Thyroid gland (tissue), 4 donors: ENCODE measurements around the gene OTOF. TPM values are rescaled to one million over a fixed set of nuclear protein-coding genes. Genes with fewer than 3 reads are reported as not detected.

Source experiments
- DNase-seq, 2 donors: peaks; one replicate each; pipeline ENCODE4 v3.0.0-alpha.2; 2019
- H3K27ac ChIP-seq, 3 donors: fragments of 200-600 bp; sonication (generic); 1 replicate in 2 of 3; 2 replicates in 1 of 3; pipeline ENCODE4 v1.5.1; 2016 to 2019; ENCODE audit warnings: mild to moderate bottlenecking in 1 of 3, moderate library complexity in 1 of 3
- H3K27me3 ChIP-seq: fragments of 200-600 bp; sonication (generic); one replicate; pipeline ENCODE4 v1.5.1; 2019
- H3K36me3 ChIP-seq, 2 donors: fragments of 200-600 bp; sonication (generic); one replicate each; pipeline ENCODE4 v1.5.1; 2016 to 2019
- H3K4me1 ChIP-seq, 2 donors: fragments of 200-600 bp; sonication (generic); one replicate each; pipeline ENCODE4 v1.5.1; 2017 to 2019
- H3K4me3 ChIP-seq, 3 donors: fragments of 200-600 bp; sonication (generic); replicated peaks in 1 of 3; 1 replicate in 2 of 3; 2 replicates in 1 of 3; pipeline ENCODE4 v1.5.1; 2016; ENCODE audit warnings: mild to moderate bottlenecking in 1 of 3
- H3K9me3 ChIP-seq: fragments of 200-600 bp; sonication (generic); one replicate; pipeline ENCODE4 v1.5.1; 2017
- CTCF ChIP-seq, 6 experiments: fragments of 200-600 bp in 3 of 6; fragments of 450-650 bp in 3 of 6; sonication (generic) in 3 of 6; IDR thresholded peaks; one replicate each; pipeline ENCODE4 v1.5.1; 2016 to 2019; ENCODE audit warnings: antibody characterized with exemption in 6 of 6, mild to moderate bottlenecking in 2 of 6, inconsistent platforms in 1 of 6, moderate library complexity in 1 of 6
- POLR2A ChIP-seq, 2 donors: fragments of 450-650 bp; IDR thresholded peaks; one replicate each; pipeline ENCODE4 v1.6.1; 2017; ENCODE audit warnings: antibody characterized with exemption in 2 of 2, mild to moderate bottlenecking in 2 of 2, moderate library complexity in 1 of 2
- WGBS, 2 donors: methylation state at CpG; one replicate each; pipeline ENCODE4 v1.1.5; 2017; 5-methylcytosine and 5-hydroxymethylcytosine counted together
- intact Hi-C: fragments of 100-400 bp; cut with DNase I; formaldehyde crosslinking; loops from one replicate; pipeline ENCODE4 v1.15.1; 2023
- total RNA-seq, 4 donors: library from RNA; depleted of rRNA; stranded (reverse); fragments of >200 nt; gene quantifications; one replicate each; pipeline ENCODE4 v1.2.3, GENCODE V29; 2016

The OTOF gene
- total RNA-seq, 4 donors from 2014 or later: 0.67 TPM; not detected in 3

GRCh38 chr2:26459991-26460612 is 17.8 kb downstream of the OTOF start:
- no peak overlapping the region for H3K4me3 ChIP-seq
- TF ChIP-seq POLR2A (IDR thresholded peaks at IDR 0.05): no peak
- TF ChIP-seq CTCF (IDR thresholded peaks at IDR 0.05): no peak
- DNase-seq: no peak
- no peaks in the 10 kb centered on the region for H3K27me3 ChIP-seq
- H3K4me1 ChIP-seq: peaks cover 22 to 27% of the 10 kb centered on the region in 2 donors
- no peaks in the 10 kb centered on the region for H3K36me3 ChIP-seq
- WGBS, 2 donors: 85 to 86% methylated on average over 15 of the region's 15 CpGs
- H3K9me3 ChIP-seq: no peaks in the 10 kb centered on the region
- no peak overlapping the region for H3K27ac ChIP-seq
- intact Hi-C loops: loop anchor here (10.0 kb wide), 1 partner anchor 55 kb away; the partner anchor contains the start of gene DRC1

- WGBS, 2 donors: 77 to 83% methylated on average over 12 to 14 of the region's 14 CpGs
- Histone ChIP-seq H3K4me1 (peaks cover 22 to 27% of the 10 kb centered on the region in 2 donors), H3K36me3 (no peaks in the 10 kb centered on the region), H3K27ac (peak overlapping the region; percentile 80 to 91 (median 88)), H3K27me3 (no peaks in the 10 kb centered on the region), H3K4me3 (no peak overlapping the region), H3K9me3 (no peaks in the 10 kb centered on the region)
- DNase-seq: no peak
- intact Hi-C loops: no loop called here
- TF ChIP-seq CTCF (IDR thresholded peaks at IDR 0.05) (no peak), POLR2A (IDR thresholded peaks at IDR 0.05) (no peak)
Observed at GRCh38 chr2:26458365-26459042, 19.4 kb downstream of the OTOF start.

- H3K36me3 ChIP-seq: no peaks in the 10 kb centered on the region
- H3K27me3 ChIP-seq: no peaks in the 10 kb centered on the region
- peak overlapping the region; percentile 80 to 91 (median 88) for H3K27ac ChIP-seq
- no peaks in the 10 kb centered on the region for H3K9me3 ChIP-seq
- peak; percentile 68 to 77 for DNase-seq
- H3K4me1 ChIP-seq: peaks cover 22 to 27% of the 10 kb centered on the region in 2 donors
- intact Hi-C loops: no loop called here
- 37 to 60% methylated on average over 16 to 18 of the region's 19 CpGs for WGBS, 2 donors
- no peak for TF ChIP-seq POLR2A (IDR thresholded peaks at IDR 0.05)
- no peak for TF ChIP-seq CTCF (IDR thresholded peaks at IDR 0.05)
- no peak overlapping the region for H3K4me3 ChIP-seq
Observed at GRCh38 chr2:26457695-26458364, 20.1 kb downstream of the OTOF start.

GRCh38 chr2:26457251-26457666 is 20.7 kb downstream of the OTOF start:
- peak; percentile 86 to 91 for DNase-seq
- intact Hi-C loops: no loop called here
- Histone ChIP-seq H3K4me3 (no peak overlapping the region), H3K27ac (peak overlapping the region; percentile 80 to 91 (median 88)), H3K9me3 (no peaks in the 10 kb centered on the region), H3K27me3 (no peaks in the 10 kb centered on the region), H3K4me1 (peaks cover 22 to 24% of the 10 kb centered on the region in 2 donors), H3K36me3 (no peaks in the 10 kb centered on the region)
- WGBS, 2 donors: 28 to 38% methylated on average over 11 of the region's 11 CpGs
- TF ChIP-seq POLR2A (IDR thresholded peaks at IDR 0.05) (no peak), CTCF (IDR thresholded peaks at IDR 0.05) (no peak)
